Measurements from ENCODE around the gene SLC25A46.
"Not testable (repeated sequence)": the region's sequence is repeated elsewhere in the genome, so short reads cannot be mapped to it uniquely, and the experiment has no call there.

Gene SLC25A46

GRCh38 chr5:110757118-110757729 lies 18.4 kb downstream of the SLC25A46 start:
- DNase-seq, result no peak

- DNase-seq, result no peak
These were observed 21.4 kb downstream of the SLC25A46 start for GRCh38 chr5:110760158-110760557.

DNA sequence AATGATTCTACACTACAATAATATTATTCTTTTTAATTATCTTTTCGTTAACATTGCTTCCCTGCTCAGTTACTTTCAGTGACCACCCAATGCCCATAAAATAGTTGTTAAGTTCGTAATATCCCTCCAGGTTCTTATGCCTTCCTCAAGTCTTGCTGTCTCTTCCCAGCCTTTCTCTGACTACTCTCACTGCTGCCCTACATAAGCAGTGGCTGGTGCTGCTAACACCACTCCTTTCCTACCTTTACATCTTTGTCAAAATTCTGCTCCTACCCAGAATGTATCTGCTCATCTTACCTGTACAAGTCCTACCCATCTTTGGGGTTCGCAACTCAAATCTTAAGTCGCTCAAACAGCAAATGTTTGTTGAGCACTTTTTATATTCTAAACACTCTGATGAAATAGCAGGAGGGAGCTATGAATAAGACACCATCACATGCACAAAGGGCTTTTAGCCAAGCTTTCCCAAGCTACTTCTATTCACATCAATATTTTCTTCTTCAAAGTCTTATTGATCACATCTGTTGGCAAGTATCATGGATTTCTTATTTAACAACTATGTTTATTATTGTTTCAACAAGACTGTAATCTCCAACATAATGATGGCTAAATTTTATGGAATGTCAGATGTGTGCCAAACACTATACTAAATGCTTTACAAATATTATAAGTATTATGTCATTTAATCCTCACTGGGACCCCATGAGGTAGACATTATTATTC lies 29.5 kb downstream of the SLC25A46 start:
- DNase-seq, result no peak

DNA sequence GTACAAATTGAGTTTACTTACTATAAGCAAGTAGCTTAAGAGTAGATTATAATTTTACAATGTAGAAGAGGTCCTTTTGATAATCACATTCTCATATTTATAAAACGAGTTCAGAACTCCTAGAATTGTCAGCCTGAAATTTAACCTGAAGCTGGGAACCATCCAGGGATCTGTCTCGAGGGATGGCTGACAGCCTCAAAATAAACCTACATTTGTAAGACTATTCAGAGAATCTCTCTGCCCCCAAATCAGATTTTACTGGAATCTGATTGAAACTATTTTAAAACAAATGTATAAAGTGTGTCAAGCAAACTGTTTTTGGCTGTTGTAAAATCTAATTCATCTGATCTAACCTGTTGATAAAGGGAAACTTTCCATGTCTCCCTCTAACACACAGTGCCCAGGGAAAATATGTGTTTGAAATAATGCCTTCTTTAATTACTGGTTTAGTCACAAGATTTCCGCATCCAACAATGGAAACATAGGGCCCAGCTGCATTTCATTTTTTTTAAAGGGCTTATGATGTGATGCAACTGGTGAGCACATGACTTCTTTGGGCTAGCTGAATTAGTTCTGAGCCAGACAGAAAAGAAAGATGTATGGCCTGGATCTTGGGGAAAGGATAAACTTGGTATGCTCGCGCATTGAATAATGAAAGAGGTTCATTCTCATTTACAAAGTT lies 30.3 kb downstream of the SLC25A46 start:
- no peak for DNase-seq

DNA sequence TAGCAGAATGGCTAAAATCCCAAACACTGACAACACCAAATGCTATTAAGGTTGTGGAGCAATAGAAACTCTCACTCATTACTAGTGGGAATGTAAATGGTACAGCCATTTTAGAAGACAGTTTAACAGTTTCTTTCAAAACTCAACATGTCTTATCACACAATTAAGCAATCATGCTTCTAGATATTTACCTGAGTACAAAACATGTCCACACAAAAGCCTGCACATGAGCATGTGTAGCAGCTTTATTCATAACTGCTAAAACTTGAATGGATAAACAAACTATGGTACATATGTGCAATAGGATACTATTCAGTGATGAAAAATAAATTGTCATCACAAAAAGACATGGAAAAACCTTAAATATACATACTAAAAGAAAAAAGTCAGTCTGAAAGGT lies 31.5 kb downstream of the SLC25A46 start:
- no peak for DNase-seq

DNA sequence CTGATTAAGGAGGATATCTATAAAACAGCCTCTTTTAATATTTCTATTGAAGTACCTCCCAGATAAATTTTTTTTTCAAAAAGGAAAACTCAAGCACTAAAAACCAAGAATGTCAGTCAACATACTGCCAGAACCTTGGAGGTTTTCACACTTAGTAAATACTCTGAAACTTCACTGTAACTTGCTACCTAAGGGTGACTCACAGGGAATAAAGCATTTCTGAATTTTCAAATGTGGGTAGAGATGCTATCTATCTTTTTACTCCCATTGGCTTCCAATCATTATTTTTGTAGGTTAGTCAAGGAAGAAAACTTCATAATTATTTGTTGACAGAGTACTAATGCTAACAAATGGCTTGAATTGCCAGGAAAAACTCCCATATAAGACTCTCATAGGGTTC lies 46.1 kb downstream of the SLC25A46 start:
- no peak for DNase-seq

DNA sequence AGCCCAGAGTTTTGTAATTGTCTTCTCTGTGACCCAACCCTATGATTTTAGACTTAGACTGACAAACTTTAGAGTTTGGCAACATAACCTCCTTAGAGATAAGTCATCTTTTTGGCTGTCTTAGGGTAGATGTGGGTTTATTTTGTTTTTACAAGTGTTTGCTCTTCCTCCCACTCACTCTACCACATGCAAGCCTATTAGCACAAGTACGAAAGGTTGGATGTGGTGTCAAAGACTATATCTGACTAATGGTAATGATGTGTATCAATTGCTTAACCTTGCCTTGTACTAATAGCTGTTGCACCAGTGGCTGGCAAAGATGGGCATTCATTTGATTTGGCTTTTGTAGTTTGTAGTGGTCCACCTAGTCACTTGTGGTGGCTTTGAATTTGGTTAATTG lies 46.5 kb downstream of the SLC25A46 start:
- no peak for DNase-seq

- DNase-seq, result not testable (repeated sequence)
These were observed 49.2 kb downstream of the SLC25A46 start for GRCh38 chr5:110788006-110788405.

DNA sequence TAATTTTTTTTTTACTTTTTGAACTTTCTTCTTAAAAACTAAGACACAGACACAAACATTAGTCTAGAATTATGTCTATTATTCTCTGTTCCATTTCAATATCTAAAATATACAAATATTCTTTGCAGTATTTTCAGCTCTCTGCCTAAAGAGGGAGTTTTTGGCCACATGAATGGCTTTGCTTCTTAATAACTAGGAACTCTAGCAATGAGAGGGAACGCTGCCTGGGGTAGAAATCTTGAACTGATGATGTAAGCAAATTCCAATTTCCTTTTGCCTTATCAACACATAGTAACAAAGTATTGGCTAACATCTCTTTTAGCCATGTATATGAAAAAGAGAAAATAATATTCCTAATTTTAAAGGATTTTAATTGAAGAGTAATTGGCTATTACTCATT lies 51.9 kb downstream of the SLC25A46 start:
- no peak for DNase-seq

GRCh38 chr5:110802998-110803397 lies 64.2 kb downstream of the SLC25A46 start:
- no peak for DNase-seq

- DNase-seq, result no peak
These were observed 64.9 kb downstream of the SLC25A46 start for GRCh38 chr5:110803467-110804326.

DNA sequence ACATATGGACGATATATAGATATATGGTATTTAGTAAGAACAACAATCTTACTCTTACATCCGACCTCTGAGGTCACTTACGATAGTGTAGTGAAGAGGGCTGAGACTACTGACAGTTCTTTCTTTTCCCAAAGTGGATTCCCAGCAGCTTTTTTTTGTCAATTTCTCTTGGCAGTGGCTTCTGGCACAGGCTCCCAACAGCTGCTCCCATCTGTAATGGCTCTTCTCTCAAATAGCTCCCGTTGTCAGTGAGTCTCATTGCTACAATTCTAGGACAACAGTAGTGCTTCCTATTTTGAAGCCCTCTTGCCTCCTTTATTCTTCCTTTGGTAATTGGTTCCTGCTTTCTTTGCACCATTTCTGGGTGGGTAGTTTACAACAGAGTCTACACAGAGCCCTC lies 68.4 kb downstream of the SLC25A46 start:
- no peak for DNase-seq

- DNase-seq, result no peak
These were observed 70.2 kb downstream of the SLC25A46 start for GRCh38 chr5:110809006-110809405.
